NCI-H187 (cell line): ENCODE data around the gene ZNF684.
"Not testable (repeated sequence)": the region's sequence is repeated elsewhere in the genome, so short reads cannot be mapped to it uniquely, and the experiment has no call there.

Experiments
- DNase-seq, 2 experiments: peaks; one replicate each; lab custom pipeline; 2025; lab: John Stamatoyannopoulos, UW

ZNF684 gene

DNA sequence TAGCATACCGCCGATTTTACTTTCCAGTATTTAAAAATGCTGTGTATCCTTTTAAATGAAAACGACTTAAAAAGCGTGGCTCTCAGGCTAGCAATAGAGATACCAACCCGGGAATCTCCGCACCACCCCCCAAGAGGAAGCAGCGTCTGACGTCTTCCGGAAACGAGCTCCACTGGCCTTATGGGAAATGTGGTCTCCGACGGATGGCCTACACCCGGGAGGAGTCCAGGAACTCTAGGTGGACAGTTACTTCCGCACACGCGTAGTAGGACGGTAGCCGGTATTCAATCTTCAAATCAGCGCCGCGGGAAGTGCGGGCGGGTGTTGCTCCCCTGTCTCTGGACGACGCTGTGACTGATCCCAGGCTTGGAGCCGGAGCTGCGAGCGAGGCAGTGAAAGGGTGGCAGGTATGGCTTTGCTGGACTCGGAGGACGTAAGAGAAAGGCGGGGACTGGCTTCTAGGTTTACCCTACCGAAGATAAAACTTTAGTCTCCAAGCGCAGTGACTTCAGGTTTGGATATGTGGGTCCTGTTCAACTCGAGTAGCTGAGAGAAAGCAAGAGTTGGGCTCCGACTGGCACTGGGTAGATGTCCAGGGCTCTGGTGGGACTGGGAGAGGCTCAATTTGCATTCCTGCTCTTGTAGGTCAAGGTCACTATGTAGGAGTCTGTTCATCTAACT is at the start of gene ZNF684:
TSS of gene ZNF684 (plus strand) at position 257 of the 681 bp plus-strand sequence. CDS start 1,530 bp downstream, outside the sequence.
- peak; percentile 59 to 73 for DNase-seq

- DNase-seq: no peak
These were observed 36.0 kb upstream of the ZNF684 start for GRCh38 chr1:40495315-40495903.

DNA sequence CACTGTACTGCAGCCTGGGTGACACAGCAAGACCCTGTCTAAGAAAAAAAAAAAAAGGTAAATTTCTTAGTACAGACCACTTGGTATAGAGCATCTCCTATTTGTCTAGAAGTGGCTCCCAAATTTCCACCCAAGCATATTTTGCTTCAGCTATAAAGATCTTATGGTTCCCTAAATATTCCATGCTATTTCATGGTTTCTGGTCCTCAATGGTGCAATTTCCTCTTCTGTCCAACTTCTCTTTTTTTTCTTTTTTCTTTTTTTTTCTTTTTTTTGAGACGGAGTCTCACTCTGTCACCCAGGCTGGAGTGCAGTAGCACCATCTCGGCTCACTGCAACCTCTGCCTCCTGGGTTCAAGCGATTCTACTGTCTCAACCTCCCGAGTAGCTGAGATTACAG is 28.8 kb upstream of the ZNF684 start:
- DNase-seq: not testable (repeated sequence)

DNA sequence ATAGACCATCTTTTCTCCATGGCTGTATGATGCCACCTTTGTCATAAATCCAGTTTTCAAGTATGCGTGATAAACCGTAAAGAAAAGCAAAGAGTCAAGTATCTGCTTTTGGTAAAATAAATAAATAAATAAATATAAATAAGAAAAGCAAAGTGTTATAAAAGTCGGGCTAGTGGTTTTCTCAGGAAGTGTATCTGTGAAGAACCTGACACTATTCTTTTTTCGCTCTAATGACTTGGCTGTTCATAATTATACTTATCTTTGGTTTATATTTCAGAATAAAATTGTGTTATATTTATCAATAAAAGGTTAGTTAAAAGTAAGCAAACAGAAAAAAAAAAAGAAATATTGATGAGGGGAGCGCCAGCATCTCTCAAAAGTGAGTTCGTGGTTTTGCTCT is 23.5 kb upstream of the ZNF684 start:
- no peak for DNase-seq

GRCh38 chr1:40508375-40509341 is 22.8 kb upstream of the ZNF684 start, which contains the start of gene EXO5:
EXO5 (plus strand) TSS chr1:40508767; CDS start chr1:40514545, 5,778 bp downstream.
- DNase-seq: peak; percentile 24 to 54

GRCh38 chr1:40519517-40519916 is 11.9 kb upstream of the ZNF684 start:
- no peak for DNase-seq

GRCh38 chr1:40530735-40531380 is 579 bp upstream of the ZNF684 start:
- no peak for DNase-seq

DNA sequence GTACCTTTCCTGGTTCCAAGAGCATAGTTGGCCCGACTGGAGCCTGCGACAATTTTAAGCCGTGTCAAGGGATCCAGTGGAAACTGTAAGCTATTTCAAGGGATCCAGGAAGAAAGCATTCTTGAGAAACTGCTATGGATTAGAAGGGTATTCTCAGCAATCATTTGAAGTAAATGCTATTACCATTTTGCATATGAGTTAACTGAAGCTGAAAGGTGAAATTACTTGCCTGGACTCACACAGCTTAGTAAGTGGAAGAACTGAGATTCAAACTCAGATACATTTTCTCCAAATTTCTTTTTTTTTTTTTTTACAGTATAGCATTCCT is 589 bp downstream of the ZNF684 start:
- no peak for DNase-seq

DNA sequence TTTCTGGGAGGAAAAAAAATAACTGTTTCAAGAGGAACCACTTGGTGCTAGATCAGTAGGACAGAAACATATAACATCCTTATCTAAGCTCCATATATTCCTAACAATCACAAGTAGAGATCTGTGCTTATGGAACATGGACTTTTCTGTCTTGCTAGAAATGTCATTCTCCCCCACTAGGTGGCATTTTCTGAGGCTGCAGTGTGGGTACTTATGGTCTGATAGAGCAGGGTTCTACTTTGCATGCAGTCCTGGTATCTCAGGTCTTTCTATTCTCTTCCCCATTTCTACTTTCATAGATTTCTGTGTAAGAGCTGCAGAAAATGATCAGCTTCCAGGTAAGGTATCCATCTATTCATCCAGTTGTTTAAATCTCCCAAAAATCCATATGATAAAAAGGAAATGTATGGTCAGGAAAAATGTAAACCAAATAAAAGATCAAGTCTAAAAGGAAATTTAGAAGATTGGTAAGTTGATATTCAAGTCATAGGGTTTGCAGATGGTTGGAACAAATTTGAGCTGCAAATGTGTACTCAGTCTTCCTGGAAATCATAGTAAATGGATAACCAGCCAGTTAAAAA is 1.5 kb downstream of the ZNF684 start:
- DNase-seq: peak in 1 of 2 experiments; percentile 10

- DNase-seq: no peak
These were observed 3.2 kb downstream of the ZNF684 start for GRCh38 chr1:40534589-40534988.

DNA sequence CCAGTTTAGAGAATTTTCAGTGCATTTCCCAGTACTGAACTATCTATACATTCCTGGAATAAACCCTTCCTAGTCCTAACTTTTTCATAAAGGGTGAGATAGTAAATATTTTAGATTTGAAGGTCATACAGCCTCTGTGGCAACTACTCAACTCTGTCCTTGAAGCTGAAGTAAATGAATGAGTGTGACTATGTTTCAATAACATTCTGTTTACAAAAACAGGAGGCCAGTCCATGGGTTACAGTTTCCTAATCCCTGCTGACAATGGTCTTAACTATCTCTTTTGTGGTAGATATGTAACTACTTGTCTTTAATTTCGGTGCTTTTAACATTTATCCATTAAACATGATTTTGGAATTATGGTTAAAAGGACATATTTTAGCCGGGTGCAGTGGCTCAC is 4.3 kb downstream of the ZNF684 start:
- DNase-seq: no peak

- no peak for DNase-seq
These were observed 7.9 kb downstream of the ZNF684 start for GRCh38 chr1:40539338-40539737.

DNA sequence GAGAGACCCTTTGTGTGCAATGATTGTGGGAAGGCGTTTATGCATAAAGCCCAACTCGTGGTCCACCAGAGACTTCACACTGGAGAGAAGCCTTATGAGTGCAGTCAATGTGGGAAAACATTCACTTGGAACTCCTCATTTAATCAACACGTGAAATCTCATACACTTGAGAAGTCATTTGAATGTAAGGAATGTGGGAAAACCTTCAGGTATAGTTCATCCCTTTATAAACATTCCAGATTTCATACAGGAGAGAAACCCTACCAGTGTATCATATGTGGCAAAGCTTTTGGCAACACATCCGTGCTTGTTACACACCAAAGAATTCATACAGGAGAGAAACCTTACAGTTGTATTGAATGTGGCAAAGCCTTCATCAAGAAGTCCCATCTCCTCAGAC is 15.5 kb downstream of the ZNF684 start:
- DNase-seq: no peak

GRCh38 chr1:40553017-40553416 is 21.6 kb downstream of the ZNF684 start:
- DNase-seq: no peak

DNA sequence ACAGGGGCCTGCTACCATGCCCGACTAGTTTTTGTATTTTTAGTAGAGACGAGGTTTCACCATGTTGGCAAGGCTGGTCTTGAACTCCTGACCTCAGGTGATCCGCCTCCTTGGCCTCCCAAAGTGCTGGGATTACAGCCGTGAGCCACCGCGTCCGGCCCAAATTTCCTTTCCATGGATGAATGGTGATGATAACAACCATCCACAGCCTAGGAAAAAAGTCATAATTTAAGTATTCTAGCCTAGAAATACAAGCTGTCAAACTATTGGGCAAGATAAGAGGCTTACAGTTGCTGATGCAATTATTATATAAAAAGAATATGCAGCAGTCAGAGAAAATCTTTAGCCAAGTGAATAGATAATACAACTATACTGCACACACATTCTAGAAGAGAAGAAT is 23.4 kb downstream of the ZNF684 start:
- DNase-seq: not testable (repeated sequence)

GRCh38 chr1:40556121-40556520 is 24.7 kb downstream of the ZNF684 start:
- no peak for DNase-seq

- not testable (repeated sequence) for DNase-seq
These were observed 26.8 kb downstream of the ZNF684 start for GRCh38 chr1:40558241-40558640.

- no peak for DNase-seq
These were observed 30.7 kb downstream of the ZNF684 start for GRCh38 chr1:40562185-40562584.

- no peak for DNase-seq
These were observed 31.8 kb downstream of the ZNF684 start for GRCh38 chr1:40563266-40563665.

DNA sequence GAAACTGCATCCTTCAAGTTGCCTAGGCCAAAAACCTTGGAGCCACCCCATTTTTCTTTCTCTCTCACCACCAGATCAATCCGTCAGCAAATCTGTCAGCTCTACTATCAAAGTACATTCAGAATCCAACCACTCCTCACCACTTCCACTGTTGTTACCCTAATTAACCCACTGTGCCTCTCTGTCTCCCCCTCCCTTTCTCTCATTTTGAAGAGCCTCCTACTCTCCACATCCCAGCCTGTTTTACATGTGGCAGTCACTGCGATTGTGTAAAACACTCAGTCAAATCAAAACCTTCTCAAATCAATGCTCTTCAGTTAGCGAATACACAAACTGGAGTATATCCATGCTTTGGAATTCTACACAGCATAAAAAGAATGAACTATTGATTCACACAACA is 33.1 kb downstream of the ZNF684 start:
- DNase-seq: no peak

DNA sequence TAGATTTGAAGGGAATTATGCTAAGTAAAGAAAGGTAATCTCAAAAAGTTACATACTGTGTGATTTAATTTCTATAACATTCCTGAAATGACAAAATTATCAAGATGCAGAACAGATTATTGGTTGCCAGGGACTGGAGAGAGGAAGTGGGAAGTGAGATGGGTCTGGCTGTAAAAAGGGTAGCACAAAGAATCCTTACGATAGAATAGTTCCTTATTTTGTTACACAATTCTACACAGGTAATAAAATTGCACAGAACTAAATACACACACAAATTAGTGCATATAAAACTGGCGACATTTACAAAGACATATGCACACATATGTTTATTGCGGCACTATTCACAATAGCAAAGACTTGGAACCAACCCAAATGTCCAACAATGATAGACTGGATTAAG is 33.5 kb downstream of the ZNF684 start:
- DNase-seq: no peak

GRCh38 chr1:40567825-40568224 is 36.4 kb downstream of the ZNF684 start:
- no peak for DNase-seq
